Embryonic facial prominence (tissue), 1 donor: ENCODE measurements around the gene GFRA4.
"Not testable (repeated sequence)": the region's sequence is repeated elsewhere in the genome, so short reads cannot be mapped to it uniquely, and the experiment has no call there.

Source experiments
- DNase-seq: peaks from one replicate; pipeline ENCODE4 v3.0.0-alpha.2; 2016; ENCODE audit errors: extremely low spot score

Gene GFRA4

GRCh38 chr20:3616250-3616649 lies 46.9 kb downstream of the GFRA4 start:
- DNase-seq = no peak

DNA sequence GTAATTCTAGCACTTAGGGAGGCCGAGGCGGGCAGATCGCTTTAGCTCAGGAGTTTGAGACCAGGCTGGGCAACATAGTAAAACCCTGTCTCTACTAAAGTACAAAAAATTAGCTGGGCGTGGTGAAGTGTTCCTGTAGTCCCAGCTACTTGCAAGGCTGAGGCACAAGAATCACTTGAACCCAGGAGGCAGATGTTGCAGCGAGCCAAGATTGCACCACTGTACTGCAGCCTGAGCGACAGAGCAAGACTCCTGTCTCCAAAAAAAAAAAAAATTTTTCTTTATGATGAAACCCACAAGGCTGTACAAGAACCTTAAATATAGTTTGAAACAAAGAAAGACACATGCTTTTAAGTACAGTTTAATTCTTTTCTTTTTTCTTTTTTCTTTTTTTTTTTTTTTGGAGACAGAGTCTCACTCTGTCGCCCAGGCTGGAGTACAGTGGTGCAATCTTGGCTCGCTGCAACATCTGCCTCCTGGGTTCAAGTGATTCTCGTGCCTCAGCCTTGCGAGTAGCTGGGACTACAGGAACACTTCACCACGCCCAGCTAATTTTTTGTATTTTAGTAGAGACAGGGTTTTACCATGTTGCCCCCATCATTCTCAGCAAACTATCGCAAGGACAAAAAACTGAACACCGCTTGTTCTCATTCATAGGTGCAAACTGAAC lies 47.9 kb downstream of the GFRA4 start:
- not testable (repeated sequence) for DNase-seq

- DNase-seq = no peak
These were observed 48.7 kb downstream of the GFRA4 start for GRCh38 chr20:3614466-3614865.

DNA sequence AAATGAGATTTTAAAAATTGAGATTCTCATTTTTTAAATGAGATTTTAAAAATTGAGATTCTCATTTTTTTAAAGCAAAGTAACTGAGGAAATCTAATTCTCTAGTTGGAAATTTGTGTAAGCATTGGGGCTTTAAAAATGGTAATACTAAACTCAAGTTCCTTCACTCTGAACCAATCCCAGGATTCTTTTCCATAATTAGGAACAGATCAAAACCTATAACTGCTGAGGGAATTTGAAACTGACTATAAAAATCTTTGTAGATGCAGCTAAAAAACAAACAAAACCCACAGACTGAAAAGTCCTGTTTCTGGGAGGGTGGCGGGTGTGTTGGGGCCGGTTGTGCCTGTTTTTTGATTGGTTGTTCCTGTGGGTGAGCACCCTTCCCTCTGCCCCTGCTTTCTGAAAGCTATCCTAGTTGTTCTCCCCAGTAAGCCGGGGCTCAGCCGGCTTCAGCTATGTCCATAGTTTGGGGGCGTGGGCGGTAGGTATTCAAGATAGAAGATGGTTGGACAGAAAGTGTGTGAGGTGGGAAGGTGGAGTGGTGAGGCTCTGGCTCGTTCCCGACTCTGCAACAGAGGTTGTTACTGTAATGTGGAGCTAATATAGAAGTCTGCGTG lies 49.3 kb downstream of the GFRA4 start:
- DNase-seq = no peak

DNA sequence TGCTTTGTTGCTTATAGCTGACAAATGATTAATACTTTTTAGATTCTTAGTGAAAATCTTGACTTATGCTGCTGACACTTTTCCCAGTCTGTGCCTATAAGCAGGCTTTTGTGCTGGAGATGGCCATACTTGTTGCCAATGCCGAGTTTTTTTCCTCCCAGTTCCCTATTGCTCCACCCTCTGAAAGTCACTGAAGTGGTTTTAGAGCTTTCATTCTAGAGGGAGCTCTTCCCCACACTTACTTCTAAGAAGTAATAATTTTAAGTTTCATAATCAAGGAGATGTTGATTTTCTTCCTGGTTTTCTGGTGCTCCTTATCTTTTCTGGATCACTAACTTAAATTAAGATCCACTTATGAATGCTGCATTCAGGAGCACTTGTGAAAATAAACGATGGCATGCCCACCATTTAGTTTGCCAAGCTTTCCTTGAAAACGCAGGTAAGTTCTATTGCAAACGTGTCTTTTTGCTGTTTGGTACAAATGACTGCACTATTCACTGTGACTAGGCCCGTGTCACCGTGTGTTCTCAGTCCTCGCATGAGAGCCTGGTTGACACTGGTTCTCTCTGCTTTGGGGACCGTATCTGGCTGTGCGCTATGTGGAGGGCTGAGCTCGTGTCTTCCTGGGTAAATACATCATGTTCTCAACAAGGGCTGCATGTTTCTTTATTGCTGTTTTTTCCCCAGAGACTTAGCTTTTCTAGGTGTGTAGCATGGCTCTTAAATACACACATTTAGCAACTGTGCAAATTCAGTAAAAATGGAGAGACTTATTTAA lies 50.2 kb downstream of the GFRA4 start:
- DNase-seq = no peak

- no peak for DNase-seq
These were observed 51.3 kb downstream of the GFRA4 start for GRCh38 chr20:3611901-3612300.
